ENCODE data around the gene MPND. TPM values are rescaled to one million over a fixed set of nuclear protein-coding genes. Genes with fewer than 3 reads are reported as not detected.

The MPND gene
- total RNA-seq, 4 donors from 2014 or later, result 6.5 to 9.5 (median 8.9) TPM

- WGBS, result 79% methylated on average over 14 of the region's 15 CpGs
- DNase-seq (ENCODE audit: low spot score in 2 of 2), result no peak
- Histone ChIP-seq H3K4me1 (peaks cover 75% of the 10 kb centered on the region), H3K9me3 (no peaks in the 10 kb centered on the region), H3K4me3 (no peak overlapping the region), H3K27ac (peak overlapping the region; percentile 34), H3K27me3 (no peaks in the 10 kb centered on the region), H3K36me3 (no peaks in the 10 kb centered on the region)
- TF ChIP-seq POLR2AphosphoS5 (IDR thresholded peaks at IDR 0.05) (no peak), POLR2A (IDR thresholded peaks at IDR 0.05) (no peak), EP300 (IDR thresholded peaks at IDR 0.05) (no peak), CTCF (IDR thresholded peaks at IDR 0.05) (no peak)
Observed at GRCh38 chr19:4396949-4397783, 53.8 kb downstream of the MPND start.

GRCh38 chr19:4399812-4400134, 56.4 kb downstream of the MPND start:
- Histone ChIP-seq H3K4me1 (peaks cover 72% of the 10 kb centered on the region), H3K4me3 (peak overlapping the region; percentile 98), H3K9me3 (no peaks in the 10 kb centered on the region), H3K27ac (peak overlapping the region; percentile 98), H3K27me3 (no peaks in the 10 kb centered on the region), H3K36me3 (no peaks in the 10 kb centered on the region)
- WGBS, result 0% methylated on average over 12 of the region's 12 CpGs
- TF ChIP-seq POLR2A (IDR thresholded peaks at IDR 0.05) (no peak), POLR2AphosphoS5 (IDR thresholded peaks at IDR 0.05) (peak in 1 of 3 donors; percentile 26)
- peak in 1 of 2 donors; percentile 74 for DNase-seq (ENCODE audit: low spot score in 2 of 2)

- H3K9me3 ChIP-seq, result no peaks in the 10 kb centered on the region
- H3K27me3 ChIP-seq, result no peaks in the 10 kb centered on the region
- DNase-seq (ENCODE audit: low spot score in 2 of 2), result peak; percentile 96 to 97
- TF ChIP-seq POLR2AphosphoS5 (IDR thresholded peaks at IDR 0.05) (peak; percentile 5 to 80 (median 62)), CTCF (IDR thresholded peaks at IDR 0.05) (peak; percentile 96 to 100), POLR2A (IDR thresholded peaks at IDR 0.05) (peak; percentile 37 to 63), EP300 (IDR thresholded peaks at IDR 0.05) (no peak)
- H3K4me3 ChIP-seq, result peak within 1 kb of the TSS; percentile 98
- peaks cover 67% of the 10 kb centered on the region for H3K4me1 ChIP-seq
- peak within 1 kb of the TSS; percentile 98 for H3K27ac ChIP-seq
- WGBS, result 0% methylated on average over 19 of the region's 90 CpGs
- no peaks in the 10 kb centered on the region for H3K36me3 ChIP-seq
Observed at GRCh38 chr19:4400135-4400936, 57.0 kb downstream of the MPND start, which contains the start of gene SH3GL1. Gene SH3GL1 (minus strand): TSS chr19:4400547. CDS start chr19:4400368, 179 bp downstream.

- Histone ChIP-seq H3K9me3 (no peaks in the 10 kb centered on the region), H3K4me3 (peak overlapping the region; percentile 95)
- DNase-seq (ENCODE audit: low spot score in 2 of 2), result no peak
Observed at GRCh38 chr19:4401769-4402170, 58.4 kb downstream of the MPND start.

More at GRCh38 chr19:4401769-4402170, 58.4 kb downstream of the MPND start:
- H3K4me1 ChIP-seq, result peaks cover 61% of the 10 kb centered on the region
- H3K27ac ChIP-seq, result peak overlapping the region; percentile 86
- no peaks in the 10 kb centered on the region for H3K36me3 ChIP-seq
- no peaks in the 10 kb centered on the region for H3K27me3 ChIP-seq
- no peak for TF ChIP-seq EP300 (IDR thresholded peaks at IDR 0.05)
- no peak for TF ChIP-seq POLR2AphosphoS5 (IDR thresholded peaks at IDR 0.05)
- no peak for TF ChIP-seq POLR2A (IDR thresholded peaks at IDR 0.05)
- TF ChIP-seq CTCF (IDR thresholded peaks at IDR 0.05), result no peak
- 0% methylated on average over 8 of the region's 8 CpGs for WGBS
